H1 (cell line): ENCODE results near the gene SARNP. TPM values are rescaled to one million over a fixed set of nuclear protein-coding genes. Genes with fewer than 3 reads are reported as not detected.

Experiments used
- CTCF ChIA-PET: fragments of 300-600 bp; sonication (Branson Sonifier 250); formaldehyde crosslinking; loops from one replicate; lab custom pipeline; 2021; ENCODE audit not compliant: partially characterized antibody; lab: Charles Lee
- POLR2A ChIA-PET: fragments of 300-600 bp; sonication (Branson Sonifier 250); formaldehyde crosslinking; loops from one replicate; lab custom pipeline; 2021; ENCODE audit warnings: inconsistent platforms; ENCODE audit not compliant: partially characterized antibody; lab: Charles Lee
- DNase-seq, 2 experiments: peaks; one replicate each; pipeline versions ENCODE4 v3.0.0 to v3.0.0-alpha.2; 2010 to 2022; ENCODE audit warnings: low spot score in 2 of 2, low read depth in 1 of 2, mixed read lengths in 1 of 2
- FAIRE-seq: peaks from 2 replicates; lab custom pipeline; 2011; peaks lifted over from hg19 to GRCh38; lab: Jason Lieb, UNC
- H2AFZ ChIP-seq: 2 replicates; pipeline ENCODE4 v1.8.1; 2012; ENCODE audit warnings: low read length, inconsistent platforms
- H2AK5ac ChIP-seq: 2 replicates; pipeline ENCODE4 v1.6.1; 2013; ENCODE audit warnings: low read depth, low read length
- H2BK120ac ChIP-seq: replicated peaks from 2 replicates; pipeline ENCODE3; 2013; ENCODE audit warnings: low read depth, low read length, inconsistent platforms
- H2BK12ac ChIP-seq: 2 replicates; pipeline ENCODE4 v1.6.1; 2013; ENCODE audit warnings: low read depth, low read length
- H2BK15ac ChIP-seq: 2 replicates; pipeline ENCODE4 v1.6.1; 2013; ENCODE audit warnings: low read length
- H2BK20ac ChIP-seq: 2 replicates; pipeline ENCODE4 v1.6.1; 2013; ENCODE audit warnings: low read length
- H2BK5ac ChIP-seq: 2 replicates; pipeline ENCODE4 v1.6.1; 2013; ENCODE audit warnings: low read depth, low read length
- H3K14ac ChIP-seq: 2 replicates; pipeline ENCODE4 v1.6.1; 2013; ENCODE audit warnings: inconsistent platforms; ENCODE audit not compliant: insufficient read length
- H3K18ac ChIP-seq: 2 replicates; pipeline ENCODE4 v1.6.1; 2013; ENCODE audit warnings: low read length; ENCODE audit errors: extremely low read depth
- H3K23ac ChIP-seq: 2 replicates; pipeline ENCODE4 v1.6.1; 2013; ENCODE audit warnings: inconsistent platforms; ENCODE audit not compliant: insufficient read length
- H3K23me2 ChIP-seq: 2 replicates; pipeline ENCODE4 v1.6.1; 2013; ENCODE audit warnings: low read depth, low read length
- H3K27ac ChIP-seq: 2 replicates; pipeline ENCODE4 v1.6.1; 2011; ENCODE audit warnings: low read depth, low read length, inconsistent platforms
- H3K27me3 ChIP-seq, 4 experiments: replicated peaks in 1 of 4; 1 replicate in 1 of 4; 2 replicates in 3 of 4; pipeline versions ENCODE4 v1.6.1 to v1.8.1; 2011 to 2013; ENCODE audit warnings: low read length in 3 of 4, mild to moderate bottlenecking in 3 of 4, inconsistent platforms in 2 of 4, mixed read lengths in 2 of 4, moderate library complexity in 1 of 4; ENCODE audit not compliant: control insufficient read depth in 3 of 4, insufficient read depth in 3 of 4; ENCODE audit errors: extremely low read depth in 1 of 4
- H3K36me3 ChIP-seq, 4 experiments: 2 replicates each; pipeline versions ENCODE4 v1.6.1 to v1.8.1; 2011 to 2013; ENCODE audit warnings: mild to moderate bottlenecking in 4 of 4, low read length in 3 of 4, moderate library complexity in 2 of 4, control low read depth in 1 of 4, inconsistent platforms in 1 of 4; ENCODE audit not compliant: insufficient read depth in 4 of 4, control insufficient read depth in 2 of 4
- H3K4ac ChIP-seq: replicated peaks from 2 replicates; pipeline ENCODE3; 2013; ENCODE audit warnings: low read length, low read depth, mixed read lengths, inconsistent platforms; ENCODE audit not compliant: insufficient read length
- H3K4me1 ChIP-seq, 4 experiments: replicated peaks in 1 of 4; 1 replicate in 1 of 4; 2 replicates in 3 of 4; pipeline versions ENCODE4 v1.6.1 to v1.8.1; 2011 to 2013; ENCODE audit warnings: low read length in 3 of 4, inconsistent platforms in 2 of 4, mixed read lengths in 1 of 4; ENCODE audit not compliant: insufficient read depth in 4 of 4, control insufficient read depth in 3 of 4
- H3K4me2 ChIP-seq, 2 experiments: 2 replicates each; pipeline versions ENCODE4 v1.6.1 to v1.8.1; 2011 to 2013; ENCODE audit warnings: low read depth in 2 of 2, low read length in 2 of 2, control low read depth in 1 of 2, inconsistent platforms in 1 of 2, mild to moderate bottlenecking in 1 of 2; ENCODE audit not compliant: insufficient read depth in 1 of 2
- H3K4me3 ChIP-seq, 4 experiments: fragments of 200-600, 300-600 bp in 1 of 4; sonication (generic), shearing (Covaris generic), sonication (Bioruptor Twin) in 1 of 4; 2 replicates each; pipeline versions ENCODE4 v1.5.1 to v1.8.1; 2011 to 2016; ENCODE audit warnings: low read length in 4 of 4, low read depth in 3 of 4, control low read depth in 2 of 4, inconsistent platforms in 2 of 4, mild to moderate bottlenecking in 2 of 4, mixed read lengths in 1 of 4, moderate library complexity in 1 of 4; ENCODE audit not compliant: insufficient read depth in 2 of 4; ENCODE audit errors: extremely low read depth in 1 of 4
- H3K56ac ChIP-seq: replicated peaks from 2 replicates; pipeline ENCODE3; 2013; ENCODE audit warnings: low read depth, mild to moderate bottlenecking, mixed read lengths, low read length, inconsistent platforms; ENCODE audit not compliant: insufficient read length
- H3K79me1 ChIP-seq: 2 replicates; pipeline ENCODE4 v1.6.1; 2013; ENCODE audit warnings: low read depth, low read length, control low read depth
- H3K79me2 ChIP-seq, 2 experiments: 2 replicates each; pipeline versions ENCODE4 v1.6.1 to v1.8.1; 2012 to 2013; ENCODE audit warnings: low read length in 2 of 2, mild to moderate bottlenecking in 2 of 2, inconsistent platforms in 1 of 2; ENCODE audit not compliant: insufficient read depth in 2 of 2, control insufficient read depth in 1 of 2
- H3K9ac ChIP-seq, 4 experiments: replicated peaks in 1 of 4; 1 replicate in 1 of 4; 2 replicates in 3 of 4; pipeline versions ENCODE4 v1.6.1 to v1.8.1; 2011 to 2013; ENCODE audit warnings: low read depth in 3 of 4, low read length in 3 of 4, control low read depth in 2 of 4, mild to moderate bottlenecking in 2 of 4, moderate library complexity in 2 of 4, inconsistent platforms in 1 of 4; ENCODE audit errors: extremely low read depth in 1 of 4
- H3K9me3 ChIP-seq, 2 experiments: 2 replicates each; pipeline versions ENCODE4 v1.6.1 to v1.8.1; 2012 to 2013; ENCODE audit warnings: mild to moderate bottlenecking in 2 of 2, moderate library complexity in 2 of 2, control low read depth in 1 of 2, inconsistent platforms in 1 of 2, low read depth in 1 of 2, low read length in 1 of 2, mixed read lengths in 1 of 2; ENCODE audit not compliant: insufficient read depth in 2 of 2
- H4K20me1 ChIP-seq, 2 experiments: replicated peaks in 1 of 2; 2 replicates each; pipeline versions ENCODE3 to v1.8.1; 2011 to 2013; ENCODE audit warnings: inconsistent platforms in 2 of 2, low read length in 2 of 2, mild to moderate bottlenecking in 1 of 2; ENCODE audit not compliant: insufficient read depth in 2 of 2, control insufficient read depth in 1 of 2
- H4K5ac ChIP-seq: 2 replicates; pipeline ENCODE4 v1.6.1; 2013; ENCODE audit warnings: low read length, low read depth, mixed read lengths, inconsistent platforms; ENCODE audit not compliant: insufficient read length
- H4K8ac ChIP-seq: 2 replicates; pipeline ENCODE4 v1.8.0; 2013; ENCODE audit warnings: mild to moderate bottlenecking, moderate library complexity, low read length, inconsistent platforms; ENCODE audit not compliant: insufficient read depth; ENCODE audit errors: extremely low read depth
- H4K91ac ChIP-seq: replicated peaks from 2 replicates; pipeline ENCODE3; 2013; ENCODE audit warnings: low read length, mixed read lengths, inconsistent platforms; ENCODE audit not compliant: insufficient read length
- CTBP2 ChIP-seq: IDR thresholded peaks from 2 replicates; pipeline ENCODE4 v1.7.0; 2011; ENCODE audit warnings: borderline replicate concordance, mild to moderate bottlenecking, moderate library complexity, mixed read lengths, low read length; ENCODE audit not compliant: insufficient read depth, insufficient read length
- EGR1 ChIP-seq: IDR thresholded peaks from 2 replicates; pipeline ENCODE4 v1.6.1; 2011; ENCODE audit warnings: low read depth, low read length, borderline replicate concordance
- KDM5A ChIP-seq: fragments of 200-600 bp; IDR thresholded peaks from 2 replicates; pipeline ENCODE4 v1.7.1; 2012; ENCODE audit warnings: mild to moderate bottlenecking, low read length, inconsistent platforms, mixed read lengths
- RAD21 ChIP-seq, 2 experiments: IDR thresholded peaks in 1 of 2; conservative IDR thresholded peaks in 1 of 2; 2 replicates each; pipeline ENCODE4 v1.6.1; 2011; ENCODE audit warnings: low read depth in 2 of 2, low read length in 2 of 2, improper control_type of control experiment in 1 of 2, inconsistent platforms in 1 of 2, mild to moderate bottlenecking in 1 of 2, moderate library complexity in 1 of 2
- SIN3A ChIP-seq, 2 experiments: IDR thresholded peaks in 1 of 2; conservative IDR thresholded peaks in 1 of 2; 2 replicates each; pipeline ENCODE4 v1.6.1; 2011 to 2012; ENCODE audit warnings: low read length in 2 of 2, improper control_type of control experiment in 1 of 2, low read depth in 1 of 2, mild to moderate bottlenecking in 1 of 2
- TAF1 ChIP-seq: IDR thresholded peaks from 2 replicates; pipeline ENCODE4 v1.6.1; 2011; ENCODE audit warnings: mild to moderate bottlenecking, low read depth, low read length
- TBP ChIP-seq: IDR thresholded peaks from 2 replicates; pipeline ENCODE4 v1.6.1; 2011; ENCODE audit warnings: low read depth, low read length, improper control_type of control experiment
- TEAD4 ChIP-seq: IDR thresholded peaks from 2 replicates; pipeline ENCODE4 v1.6.1; 2012; ENCODE audit warnings: low read depth, low read length, inconsistent platforms, mixed read lengths
- WGBS, 2 experiments: shearing (Covaris generic) in 1 of 2; methylation state at CpG; one replicate each; pipeline versions ENCODE4 v1.1.6 to v1.1.7; 2013 to 2015; ENCODE audit warnings: low lambda C conversion rate in 2 of 2, mixed read lengths in 2 of 2, inconsistent platforms in 1 of 2, low coverage in 1 of 2, missing lambda C conversion rate in 1 of 2; ENCODE audit not compliant: insufficient replicate concordance in 2 of 2, insufficient coverage in 1 of 2, insufficient read length in 1 of 2; ENCODE audit errors: extremely low coverage in 1 of 2, missing lambda C conversion rate in 1 of 2; 5-methylcytosine and 5-hydroxymethylcytosine counted together
- polyA plus RNA-seq, 7 experiments: library from polyadenylated mRNA; depleted of rRNA in 3 of 7; stranded (reverse) in 5 of 7; unstranded in 2 of 7; fragments of >200 nt in 5 of 7; fragments of 200-250 nt in 2 of 7; gene quantifications; 1 replicate in 5 of 7; 2 replicates in 1 of 7; 4 replicates in 1 of 7; pipeline versions ENCODE4 v1.2.1 to v1.2.3, GENCODE V29; 2011 to 2013; ENCODE audit warnings: missing spikeins in 2 of 7, mixed read lengths in 2 of 7
- total RNA-seq: library from RNA; stranded (reverse); fragmentation: NEBNext Ultra II Directional; extraction: Animal tissue kit (Norgen Biotek cat#: 25700); gene quantifications from 2 replicates; pipeline ENCODE4 v1.2.1, GENCODE V29; 2021

The SARNP gene
- total and polyA plus RNA-seq, 2 of the 8 experiments (the other 6 are each of a cell fraction or from before 2014, with no cell fraction given) = 114 to 226 TPM

GRCh38 chr12:55718015-55718414 is 99.5 kb downstream of the SARNP start:
- CTCF ChIA-PET = interaction anchor here (0.7 to 11.1 kb wide), 10 partner anchors 9 to 361 kb away, joined by 3 to 229 read pairs (median 10); partner anchors contain the start of genes CD63 and ITGA7

More at GRCh38 chr12:55718015-55718414, 99.5 kb downstream of the SARNP start:
- peaks cover 0 to 4% (median 0%) of the 10 kb centered on the region in 4 experiments; a peak in 3 of 8 replicates for H3K36me3 ChIP-seq
- POLR2A ChIA-PET = interaction anchor here (0.5 to 8.3 kb wide), 9 partner anchors 8 to 388 kb away, joined by 3 to 103 read pairs (median 5); partner anchors contain the start of genes CD63 and ITGA7
- peak overlapping the region; percentile 27; the same call in 1 of the 2 replicates for H2BK5ac ChIP-seq
- no peak overlapping the region for H3K4ac ChIP-seq
- peaks cover 0 to 4% of the 10 kb centered on the region in 2 experiments for H4K20me1 ChIP-seq
- no peak overlapping the region for H4K91ac ChIP-seq
- peak overlapping the region; percentile 87 to 89 for H3K4me2 ChIP-seq
- DNase-seq (no peak), FAIRE-seq (no peak)
- H2BK15ac ChIP-seq = no peak overlapping the region; the same call in 1 of the 2 replicates
- H3K9me3 ChIP-seq = no peaks in the 10 kb centered on the region
- no peak overlapping the region for H2AFZ ChIP-seq
- no peak overlapping the region for H2BK20ac ChIP-seq
- no peaks in the 10 kb centered on the region for H3K27me3 ChIP-seq
- H3K18ac ChIP-seq = no peak overlapping the region
- TF ChIP-seq TBP (no peak), SIN3A (conservative IDR thresholded peaks at IDR 0.05 in 1 of 2, IDR thresholded peaks at IDR 0.05 in 1 of 2; ENCODE audit: low read depth in 1 of 2, low read length in 2 of 2) (0 out of 4 replicates have a peak, but pooled peaks of 1 of the 2 experiments have one; percentile 29), KDM5A (no peak), CTBP2 (no peak), RAD21 (IDR thresholded peaks at IDR 0.05 in 1 of 2, conservative IDR thresholded peaks at IDR 0.05 in 1 of 2; ENCODE audit: low read depth in 2 of 2, low read length in 2 of 2) (no peak), TEAD4 (peak; percentile 89), TAF1 (0 out of 2 replicates have a peak, but pooled peaks have one; percentile 25), EGR1 (peak; percentile 75; the same call in 1 of the 2 replicates)
- H3K79me2 ChIP-seq = peaks cover 0 to 9% of the 10 kb centered on the region in 2 experiments; a peak in 1 of 4 replicates
- no peak overlapping the region for H2AK5ac ChIP-seq
- peaks cover 12% of the 10 kb centered on the region for H3K23me2 ChIP-seq
- H3K4me3 ChIP-seq = peak overlapping the region in 3 of 4 experiments; percentile 21 to 90 (median 27); a peak in 4 of 8 replicates
- H3K56ac ChIP-seq = no peak overlapping the region
- H3K27ac ChIP-seq = peak overlapping the region; percentile 65; the same call in 1 of the 2 replicates
- no peak overlapping the region for H2BK12ac ChIP-seq
- no peak overlapping the region for H4K5ac ChIP-seq
- 51% methylated on average over 4 of the region's 4 CpGs; no CpG with 5 or more reads in 1 of the 2 experiments for WGBS, 2 experiments
- H3K4me1 ChIP-seq = peaks cover 10 to 27% (median 19%) of the 10 kb centered on the region in 4 experiments
- peak overlapping the region in 2 of 4 experiments; percentile 20 to 35; a peak in 1 of 7 replicates for H3K9ac ChIP-seq
- no peak overlapping the region for H2BK120ac ChIP-seq
- H3K79me1 ChIP-seq = peaks cover 5% of the 10 kb centered on the region
- no peak overlapping the region for H3K23ac ChIP-seq
- no peak overlapping the region for H3K14ac ChIP-seq
- no peak overlapping the region for H4K8ac ChIP-seq
